ENCODE results near the gene GBA3.

The GBA3 gene

DNA sequence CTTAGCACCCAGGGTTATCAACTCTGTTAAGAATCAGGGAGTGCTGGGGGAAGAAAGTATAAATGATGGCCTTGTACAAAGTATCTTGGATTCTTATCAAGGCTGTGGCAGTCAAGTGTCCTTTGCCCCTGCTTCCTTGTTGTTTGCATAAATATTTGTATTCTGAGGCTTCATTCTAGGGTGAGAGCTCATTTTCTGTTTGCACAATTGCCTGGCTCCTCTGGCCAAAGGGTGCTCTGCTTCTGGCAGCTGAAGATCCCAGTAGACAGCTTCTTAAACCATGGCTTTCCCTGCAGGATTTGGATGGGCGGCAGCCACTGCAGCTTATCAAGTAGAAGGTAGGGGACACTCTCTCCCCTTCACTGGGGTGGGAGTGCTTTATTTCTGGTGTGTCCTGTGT lies at the start of gene GBA3:
GBA3 (plus strand) TSS at position 202 of the 400 bp plus-strand sequence.
- H3K27ac ChIP-seq, result no peak within 1 kb of the TSS
- H3K27me3 ChIP-seq (ENCODE audit: insufficient read depth, low read depth, severe bottlenecking), result no peaks in the 10 kb centered on the region
- DNase-seq, result peak; percentile 26
- no peak within 1 kb of the TSS for H3K4me3 ChIP-seq (ENCODE audit: low read depth, low read length)
- no peaks in the 10 kb centered on the region for H3K36me3 ChIP-seq
- H3K9me3 ChIP-seq (ENCODE audit: severe bottlenecking), result no peaks in the 10 kb centered on the region
- TF ChIP-seq, protein P1, sequence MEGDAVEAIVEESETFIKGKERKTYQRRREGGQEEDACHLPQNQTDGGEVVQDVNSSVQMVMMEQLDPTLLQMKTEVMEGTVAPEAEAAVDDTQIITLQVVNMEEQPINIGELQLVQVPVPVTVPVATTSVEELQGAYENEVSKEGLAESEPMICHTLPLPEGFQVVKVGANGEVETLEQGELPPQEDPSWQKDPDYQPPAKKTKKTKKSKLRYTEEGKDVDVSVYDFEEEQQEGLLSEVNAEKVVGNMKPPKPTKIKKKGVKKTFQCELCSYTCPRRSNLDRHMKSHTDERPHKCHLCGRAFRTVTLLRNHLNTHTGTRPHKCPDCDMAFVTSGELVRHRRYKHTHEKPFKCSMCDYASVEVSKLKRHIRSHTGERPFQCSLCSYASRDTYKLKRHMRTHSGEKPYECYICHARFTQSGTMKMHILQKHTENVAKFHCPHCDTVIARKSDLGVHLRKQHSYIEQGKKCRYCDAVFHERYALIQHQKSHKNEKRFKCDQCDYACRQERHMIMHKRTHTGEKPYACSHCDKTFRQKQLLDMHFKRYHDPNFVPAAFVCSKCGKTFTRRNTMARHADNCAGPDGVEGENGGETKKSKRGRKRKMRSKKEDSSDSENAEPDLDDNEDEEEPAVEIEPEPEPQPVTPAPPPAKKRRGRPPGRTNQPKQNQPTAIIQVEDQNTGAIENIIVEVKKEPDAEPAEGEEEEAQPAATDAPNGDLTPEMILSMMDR (IDR thresholded peaks at IDR 0.05; ENCODE audit: low read depth, low read length), result peak; percentile 38; the same call in 1 of the 2 replicates

DNA sequence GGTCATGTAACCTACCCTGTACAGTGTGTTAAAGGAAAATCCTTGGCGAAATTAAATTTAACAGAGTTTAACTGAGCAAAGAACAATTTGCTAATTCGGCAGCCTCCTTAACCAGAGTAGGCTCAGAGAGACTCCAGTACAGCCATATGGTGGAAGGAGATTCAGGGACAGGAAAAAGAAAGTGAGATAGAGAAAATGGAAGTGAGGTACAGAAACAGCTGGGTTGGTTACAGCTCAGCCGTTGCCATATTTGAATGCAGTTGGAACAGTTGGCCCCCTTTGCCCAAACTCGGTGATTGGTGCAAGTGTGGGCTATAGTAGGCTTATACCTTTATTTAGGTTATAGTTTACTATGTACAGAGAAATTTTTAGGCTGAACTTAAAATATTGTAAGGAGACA lies 48.8 kb upstream of the GBA3 start:
- Histone ChIP-seq H3K4me3 (ENCODE audit: low read depth, low read length) (no peak overlapping the region), H3K27ac (no peak overlapping the region), H3K27me3 (ENCODE audit: insufficient read depth, low read depth, severe bottlenecking) (no peaks in the 10 kb centered on the region), H3K36me3 (no peaks in the 10 kb centered on the region), H3K9me3 (ENCODE audit: severe bottlenecking) (no peaks in the 10 kb centered on the region)
- TF ChIP-seq, protein P1 (IDR thresholded peaks at IDR 0.05; ENCODE audit: low read depth, low read length), result no peak
- no peak for DNase-seq

DNA sequence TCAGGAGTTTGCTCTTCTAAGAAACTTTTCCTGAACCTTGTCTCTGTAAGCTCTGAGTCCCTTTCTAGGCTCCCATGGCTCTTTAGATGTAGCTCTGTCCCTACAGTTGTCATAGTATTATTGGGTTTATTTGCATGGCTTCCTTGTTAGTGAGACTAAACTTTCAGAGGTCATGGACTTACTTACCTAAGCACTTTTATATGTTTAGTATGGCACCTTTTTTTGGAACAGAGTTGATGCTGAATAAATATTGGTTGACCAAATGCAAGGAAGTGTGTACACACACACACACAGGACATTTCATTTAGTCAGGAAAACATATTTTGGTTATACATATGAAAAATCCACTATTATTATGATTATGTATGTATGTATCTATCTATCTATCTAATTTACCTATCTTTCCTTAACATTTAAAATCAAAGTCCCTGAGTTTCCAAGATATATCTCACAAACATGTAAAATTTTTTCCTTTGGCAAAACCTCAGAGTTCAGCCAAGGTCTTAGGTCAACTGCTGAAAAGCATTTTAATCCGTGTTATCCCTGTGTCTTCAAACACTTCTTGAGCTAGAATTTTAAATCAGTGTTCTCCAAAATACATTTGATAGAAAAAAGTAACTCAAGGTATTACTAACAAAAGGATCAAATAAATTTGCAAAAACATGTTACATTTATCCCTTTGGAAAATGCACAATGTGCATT lies 47.1 kb upstream of the GBA3 start:
- no peaks in the 10 kb centered on the region for H3K27me3 ChIP-seq (ENCODE audit: insufficient read depth, low read depth, severe bottlenecking)
- TF ChIP-seq, protein P1 (IDR thresholded peaks at IDR 0.05; ENCODE audit: low read depth, low read length), result no peak
- H3K4me3 ChIP-seq (ENCODE audit: low read depth, low read length), result no peak overlapping the region
- no peaks in the 10 kb centered on the region for H3K9me3 ChIP-seq (ENCODE audit: severe bottlenecking)
- no peak overlapping the region for H3K27ac ChIP-seq
- H3K36me3 ChIP-seq, result no peaks in the 10 kb centered on the region
- no peak for DNase-seq

DNA sequence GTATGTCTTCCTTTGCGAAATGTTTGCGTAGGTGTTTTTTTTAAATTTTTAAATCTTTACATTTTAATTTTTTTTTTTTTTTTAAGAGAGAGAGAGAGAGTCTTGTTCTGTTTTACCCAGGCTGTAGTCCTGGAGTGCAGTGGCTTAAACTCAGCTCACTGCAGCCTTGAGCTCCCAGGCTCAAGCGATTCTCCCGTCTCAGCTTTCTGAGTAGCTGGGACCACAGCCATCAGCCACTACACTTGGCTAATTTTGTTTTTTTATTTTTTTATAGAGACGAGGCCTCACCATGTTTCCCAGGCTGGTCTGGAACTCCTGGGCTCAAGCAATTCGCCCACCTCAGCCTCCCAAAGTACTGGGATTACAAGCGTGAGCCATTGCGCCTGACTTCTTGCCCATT lies 43.7 kb upstream of the GBA3 start:
- DNase-seq, result no peak
- Histone ChIP-seq H3K27me3 (ENCODE audit: insufficient read depth, low read depth, severe bottlenecking) (no peaks in the 10 kb centered on the region), H3K36me3 (no peaks in the 10 kb centered on the region), H3K27ac (no peak overlapping the region), H3K4me3 (ENCODE audit: low read depth, low read length) (no peak overlapping the region), H3K9me3 (ENCODE audit: severe bottlenecking) (no peaks in the 10 kb centered on the region)
- TF ChIP-seq, protein P1 (IDR thresholded peaks at IDR 0.05; ENCODE audit: low read depth, low read length), result no peak

DNA sequence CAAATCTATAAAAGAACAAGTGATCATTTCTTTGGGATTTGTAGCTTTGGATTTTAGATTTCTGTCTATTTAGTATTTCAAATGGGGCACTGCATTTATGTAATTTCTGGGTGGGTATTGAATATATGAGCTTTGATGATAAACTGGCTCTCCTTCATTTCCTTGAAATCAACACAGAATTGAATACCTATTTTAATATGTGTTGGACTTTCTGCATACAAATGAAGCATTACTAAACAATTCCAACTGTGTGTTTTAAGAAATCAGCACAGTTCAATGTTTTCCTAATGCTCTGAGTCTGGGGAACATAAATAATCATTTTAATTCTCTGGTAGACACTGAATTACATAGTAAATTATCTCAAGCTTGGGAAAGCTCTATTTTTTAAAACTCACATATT lies 42.0 kb upstream of the GBA3 start:
- Histone ChIP-seq H3K4me3 (ENCODE audit: low read depth, low read length) (no peak overlapping the region), H3K27me3 (ENCODE audit: insufficient read depth, low read depth, severe bottlenecking) (no peaks in the 10 kb centered on the region), H3K36me3 (no peaks in the 10 kb centered on the region), H3K27ac (no peak overlapping the region), H3K9me3 (ENCODE audit: severe bottlenecking) (no peaks in the 10 kb centered on the region)
- TF ChIP-seq, protein P1 (IDR thresholded peaks at IDR 0.05; ENCODE audit: low read depth, low read length), result no peak
- DNase-seq, result no peak

DNA sequence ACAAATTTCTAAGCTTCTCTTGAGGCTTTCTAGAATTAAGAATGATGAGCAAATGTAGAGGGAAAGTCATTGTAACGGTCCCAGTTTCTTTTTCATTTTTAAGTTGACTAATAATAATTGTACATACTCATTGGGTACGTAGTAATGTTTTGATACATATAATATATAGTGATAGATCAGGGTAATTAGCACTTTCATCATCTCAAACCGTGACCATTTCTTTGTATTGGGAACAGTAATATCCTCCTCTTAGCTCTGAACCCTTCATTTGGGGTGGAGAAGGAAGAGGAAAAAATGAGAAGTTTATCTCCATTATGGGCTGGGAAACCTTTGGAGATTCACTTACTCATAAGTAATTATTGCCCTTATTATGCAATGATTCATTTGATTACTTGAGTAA lies 39.0 kb upstream of the GBA3 start:
- Histone ChIP-seq H3K36me3 (no peaks in the 10 kb centered on the region), H3K27me3 (ENCODE audit: insufficient read depth, low read depth, severe bottlenecking) (no peaks in the 10 kb centered on the region), H3K27ac (no peak overlapping the region), H3K9me3 (ENCODE audit: severe bottlenecking) (no peaks in the 10 kb centered on the region), H3K4me3 (ENCODE audit: low read depth, low read length) (no peak overlapping the region)
- TF ChIP-seq, protein P1 (IDR thresholded peaks at IDR 0.05; ENCODE audit: low read depth, low read length), result no peak
- DNase-seq, result no peak

Measured in WERI-Rb-1 (cell line).